ENCODE data around the gene NR5A1.
A peak's percentile ranks its signal among the peaks of the same experiment; 100 is the strongest.

The NR5A1 gene

DNA sequence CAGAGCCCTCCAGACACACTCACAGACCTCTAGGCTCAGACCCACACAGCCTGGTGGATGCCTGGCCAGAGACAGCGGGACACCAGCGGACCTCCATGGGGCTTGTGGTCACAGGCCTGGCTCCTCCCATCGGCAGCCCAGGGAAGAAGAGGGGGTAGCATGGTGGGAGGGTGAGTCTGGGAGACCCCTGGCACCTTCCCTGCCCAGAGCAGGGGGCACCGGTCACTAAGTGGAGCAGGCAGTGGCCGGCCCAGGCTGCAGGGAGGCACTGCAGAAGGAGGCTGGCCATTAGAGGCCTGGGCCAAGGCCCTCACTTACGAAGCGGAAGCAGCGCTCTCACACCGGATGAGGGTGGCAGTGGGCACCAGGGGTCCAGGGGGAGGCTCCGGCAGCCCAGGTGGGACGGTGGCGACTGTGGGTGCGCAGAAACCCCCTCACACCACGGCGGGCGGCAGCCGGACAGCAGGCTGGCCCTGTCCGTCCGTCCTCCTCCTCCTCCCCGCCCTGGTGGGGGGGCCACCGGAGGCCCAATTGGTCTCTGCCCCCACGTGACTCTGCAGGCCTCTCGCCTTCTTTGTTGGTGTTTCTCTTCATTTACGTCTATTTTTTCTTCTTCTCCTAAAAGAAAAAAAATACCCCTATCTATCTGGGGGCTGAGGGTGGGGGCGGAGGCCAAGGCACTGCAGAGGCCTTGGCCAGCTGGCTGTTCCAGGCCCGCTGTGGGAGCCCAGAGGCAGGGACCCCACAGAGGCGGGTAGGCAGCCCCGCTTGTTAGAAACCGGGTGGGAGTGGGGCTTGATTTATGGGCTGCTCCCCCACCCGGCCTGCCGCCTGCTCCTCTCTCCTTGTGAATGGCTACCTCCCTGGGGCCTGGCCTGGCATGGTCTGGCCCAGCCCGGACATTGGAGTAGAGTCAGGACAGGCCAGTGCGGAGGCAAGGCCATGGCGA is at the start of gene NR5A1:
TSS of gene NR5A1 (minus strand) at position 469 of the 949 bp plus-strand sequence. CDS start 4,004 bp downstream, outside the sequence.
- DNase-seq (ENCODE audit: low spot score), result no peak

DNA sequence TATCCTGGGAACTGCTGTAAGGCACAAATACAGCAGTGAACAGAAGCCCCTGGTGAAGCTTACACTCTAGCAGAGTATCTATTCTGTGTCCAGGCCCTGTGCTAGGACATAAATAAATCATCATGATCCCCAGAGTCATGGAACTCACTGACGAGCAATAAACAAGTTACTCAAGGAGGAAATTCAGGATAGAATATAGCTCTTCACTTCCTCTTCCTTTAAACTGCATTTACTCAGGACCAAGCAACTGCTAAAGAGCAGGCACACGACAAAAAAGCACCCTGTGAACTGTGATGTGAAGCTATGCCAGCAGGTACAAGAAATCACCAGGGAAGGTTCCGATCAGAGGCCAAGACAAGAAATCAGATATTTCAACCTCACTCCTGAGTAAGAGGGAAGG is 47.8 kb upstream of the NR5A1 start:
- no peak for DNase-seq (ENCODE audit: low spot score)

DNA sequence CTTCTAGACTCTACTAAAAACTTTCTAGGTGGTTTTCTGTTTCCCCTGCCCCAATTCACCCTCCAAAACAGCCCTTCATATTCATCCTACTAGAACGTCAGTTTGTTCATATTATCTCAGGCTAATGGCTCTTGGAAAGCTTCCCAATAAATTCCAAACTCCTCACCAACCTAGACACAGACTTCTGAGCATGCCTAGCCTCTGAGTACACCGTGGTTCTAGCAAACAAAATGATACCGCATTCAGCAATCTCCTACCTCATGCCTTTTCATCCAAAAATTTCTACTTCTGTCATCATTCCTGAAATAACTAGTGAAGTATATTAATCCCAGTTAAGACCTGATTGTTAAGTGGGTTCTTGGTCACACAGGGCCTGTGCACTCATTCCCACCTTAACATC is 46.5 kb upstream of the NR5A1 start:
- DNase-seq (ENCODE audit: low spot score), result no peak

DNA sequence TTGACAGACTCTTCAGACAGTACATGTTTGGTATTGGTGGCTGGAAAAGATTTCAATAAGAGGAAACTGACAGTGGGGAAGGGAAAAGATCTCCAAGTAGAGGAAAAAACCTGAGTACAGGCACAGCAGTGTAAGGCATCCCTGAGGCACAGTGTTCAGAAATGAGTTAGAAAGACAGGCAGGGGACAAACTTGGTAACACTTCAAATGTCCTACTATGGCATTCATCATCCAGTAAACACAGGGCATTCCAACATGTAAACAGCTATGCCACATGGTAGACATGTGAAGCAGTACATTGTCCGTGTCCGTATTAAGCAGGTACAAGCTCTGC is 45.0 kb upstream of the NR5A1 start:
- no peak for DNase-seq (ENCODE audit: low spot score)

DNA sequence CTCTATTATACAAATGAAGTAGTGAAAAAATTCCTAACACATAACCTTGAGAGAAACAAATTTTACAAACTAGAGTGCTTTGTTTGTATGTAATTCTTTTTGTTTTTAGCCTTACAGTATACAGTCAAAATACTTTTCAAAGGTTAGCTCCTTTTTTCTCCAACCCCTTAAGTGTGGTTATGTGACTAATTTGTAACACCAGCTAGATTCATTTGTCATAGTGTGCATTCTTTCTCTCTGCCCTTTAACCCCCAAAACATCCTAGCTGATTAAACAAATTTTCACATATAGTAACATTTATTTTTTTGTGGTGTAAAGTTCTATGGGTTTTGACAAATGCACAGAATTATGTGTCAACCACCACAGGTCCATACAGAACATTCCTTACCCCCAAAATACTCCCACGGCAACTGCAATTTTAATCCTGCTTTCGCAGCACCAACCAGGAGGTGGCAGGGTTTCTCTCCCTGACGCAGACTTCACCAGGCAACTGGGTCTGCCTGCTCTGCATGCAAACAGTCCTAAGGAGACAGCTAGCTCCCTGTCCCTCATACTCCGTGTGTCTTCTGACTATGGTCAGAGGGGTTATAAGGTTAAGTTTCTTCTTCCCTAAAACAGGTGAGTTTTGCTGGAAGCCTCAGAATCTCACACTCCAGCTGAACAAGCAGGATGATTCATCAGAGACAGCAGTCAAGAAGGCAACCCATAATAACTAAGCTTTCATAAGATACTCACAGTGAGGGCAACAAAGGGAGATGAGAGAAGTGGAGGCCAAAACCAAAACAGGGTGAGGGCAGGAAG is 44.5 kb upstream of the NR5A1 start:
- peak; percentile 76 for DNase-seq (ENCODE audit: low spot score)

DNA sequence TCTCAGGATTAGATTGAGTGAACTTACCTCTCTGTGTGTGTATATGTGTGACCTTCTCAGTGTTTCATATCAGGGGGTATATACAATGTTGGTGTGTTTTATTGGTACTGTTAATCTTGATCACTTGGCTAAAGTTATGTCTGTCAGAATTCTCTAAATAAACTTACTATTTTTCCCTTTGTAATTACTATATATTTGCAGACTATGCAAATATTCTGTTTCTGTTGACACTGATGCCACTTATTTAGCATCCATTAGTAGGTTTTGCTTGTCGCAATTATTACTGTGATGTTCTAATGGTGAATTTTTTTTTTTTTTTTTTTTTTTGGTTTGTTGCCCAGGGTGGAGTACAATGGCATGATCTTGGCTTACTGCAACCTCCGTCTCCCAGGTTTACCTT is 42.9 kb upstream of the NR5A1 start:
- no peak for DNase-seq (ENCODE audit: low spot score)

DNA sequence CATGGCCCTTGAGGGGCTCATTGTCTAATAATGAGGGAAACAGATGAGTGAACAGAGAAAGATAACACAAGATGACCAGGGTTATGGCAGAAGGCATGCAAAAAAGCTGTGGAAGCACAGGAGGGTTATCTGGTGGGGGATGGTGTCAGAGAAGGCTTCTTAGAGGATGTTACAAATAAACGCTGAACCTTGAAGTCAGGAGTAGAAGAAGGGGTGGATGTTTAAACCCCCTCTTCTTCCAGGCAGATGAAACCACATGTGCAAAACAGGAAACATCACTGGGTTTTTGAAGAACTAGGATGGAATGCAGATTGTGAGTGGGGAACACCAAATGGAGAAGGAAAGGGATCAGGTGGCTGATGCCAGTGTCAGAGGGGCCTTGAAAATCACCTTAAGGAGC is 41.8 kb upstream of the NR5A1 start:
- no peak for DNase-seq (ENCODE audit: low spot score)

DNA sequence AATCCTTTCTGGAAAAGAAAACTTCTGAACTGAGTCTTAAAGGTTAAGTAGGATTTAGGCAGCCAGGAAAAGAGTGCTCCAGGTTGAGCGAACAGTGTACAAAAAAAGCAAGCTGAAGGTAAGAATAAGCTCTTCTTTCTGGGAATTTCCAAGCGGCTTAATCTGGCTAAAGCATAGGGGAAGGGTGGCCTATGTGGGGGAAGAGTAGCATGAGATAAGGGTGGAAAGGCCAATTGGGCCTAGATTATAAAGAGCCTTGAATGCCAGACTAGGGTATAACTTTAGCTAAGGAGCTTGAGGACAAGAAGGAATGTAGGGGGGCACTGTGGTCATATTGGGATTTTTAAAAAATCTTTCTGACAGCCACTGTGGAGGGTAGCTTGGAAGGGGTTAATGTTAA is 37.3 kb upstream of the NR5A1 start:
- no peak for DNase-seq (ENCODE audit: low spot score)

DNA sequence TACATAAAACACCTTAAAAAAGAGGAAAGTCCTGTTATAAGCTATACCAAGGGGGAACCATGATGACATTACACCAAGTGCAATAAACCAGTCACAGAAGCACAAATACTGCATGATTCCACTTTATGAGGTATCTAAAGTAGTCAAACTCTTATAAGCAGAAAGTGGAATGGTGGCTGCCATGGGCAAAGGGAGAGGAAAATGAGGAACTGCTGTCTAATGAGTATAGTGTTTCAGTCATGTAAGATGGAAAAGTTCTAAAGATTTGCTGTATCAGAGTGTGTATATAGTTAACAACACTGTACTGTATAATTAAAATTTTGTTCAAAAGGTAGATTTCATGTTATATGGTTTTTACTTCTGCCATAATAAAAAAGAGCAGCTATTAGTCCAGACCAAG is 34.6 kb upstream of the NR5A1 start:
- DNase-seq (ENCODE audit: low spot score), result no peak

DNA sequence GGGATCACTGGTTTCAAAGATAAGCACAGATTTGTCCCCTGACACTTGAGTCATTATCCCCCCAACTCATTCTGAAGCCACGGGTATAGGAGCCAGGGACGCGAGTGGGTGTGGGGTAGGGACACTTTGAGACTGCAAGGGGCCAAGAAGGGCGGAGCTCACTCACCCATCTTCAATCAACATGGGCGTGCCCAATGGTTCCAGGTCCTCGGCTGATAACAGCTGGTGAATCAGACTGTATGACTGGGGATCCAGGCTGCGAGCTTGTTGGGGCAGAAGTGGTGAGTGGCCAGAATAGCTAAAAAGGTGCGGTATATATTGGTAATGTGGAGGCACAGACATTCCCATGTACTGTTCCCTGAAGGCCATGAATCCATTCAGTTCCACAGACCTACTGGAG is 30.7 kb upstream of the NR5A1 start:
- no peak for DNase-seq (ENCODE audit: low spot score)

DNA sequence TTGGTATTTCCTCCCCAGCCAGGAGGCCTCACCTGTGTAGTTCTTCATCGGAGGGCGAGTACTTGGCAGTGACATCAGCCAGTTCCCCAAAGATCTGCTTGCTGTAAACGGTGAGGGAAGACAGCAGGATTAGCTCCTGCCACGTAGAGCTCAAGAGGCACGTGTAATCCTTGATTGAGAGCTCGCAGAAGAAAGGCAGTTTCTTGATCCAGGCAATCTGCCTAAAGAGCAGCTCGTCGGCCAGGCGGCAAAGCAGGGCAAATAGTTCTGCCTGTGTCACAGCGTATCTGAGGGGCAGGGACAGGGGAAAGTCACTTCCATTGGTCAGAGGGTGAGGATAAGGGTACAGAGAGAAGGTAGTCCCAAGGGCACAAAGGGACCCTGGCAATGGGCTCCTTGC is 28.6 kb upstream of the NR5A1 start:
- no peak for DNase-seq (ENCODE audit: low spot score)

DNA sequence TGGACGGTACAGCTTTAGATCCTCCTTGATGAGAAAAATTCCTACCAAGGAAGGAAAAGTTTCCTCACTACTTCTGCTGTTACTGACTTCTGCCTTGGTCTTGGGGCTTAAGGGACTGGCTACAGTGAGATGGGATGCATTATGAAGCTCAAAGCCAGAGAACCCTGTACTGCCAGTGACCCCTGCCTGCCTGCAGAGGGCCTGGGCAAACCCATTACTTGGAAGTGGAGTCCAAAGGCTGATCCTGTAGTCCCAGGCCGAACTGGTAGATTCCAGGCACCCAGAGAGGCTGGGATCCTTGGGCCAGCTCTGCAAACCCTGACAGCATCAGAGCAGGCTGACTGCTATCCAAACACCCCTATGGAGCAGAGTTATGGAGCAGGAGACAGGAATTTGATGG is 25.7 kb upstream of the NR5A1 start:
- no peak for DNase-seq (ENCODE audit: low spot score)

DNA sequence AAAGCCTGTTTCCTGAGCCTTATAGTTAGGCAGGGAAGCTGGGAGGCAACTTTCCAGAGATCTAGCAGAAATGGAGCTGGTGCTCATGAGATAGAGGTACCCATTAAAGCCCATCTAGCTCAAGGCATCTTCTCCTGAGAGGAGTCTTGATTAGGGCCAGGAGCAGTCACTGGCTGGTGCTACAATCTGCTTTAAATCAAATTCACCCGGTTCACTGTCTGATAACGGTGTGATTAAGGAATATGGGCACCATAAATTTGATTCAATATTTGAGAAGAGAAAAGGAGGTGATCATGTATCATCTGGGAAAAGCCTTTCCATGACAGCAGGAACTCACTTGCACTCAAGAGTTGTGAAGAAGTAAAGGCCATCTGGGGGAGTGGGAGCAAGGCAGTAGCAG is 23.9 kb upstream of the NR5A1 start:
- no peak for DNase-seq (ENCODE audit: low spot score)

DNA sequence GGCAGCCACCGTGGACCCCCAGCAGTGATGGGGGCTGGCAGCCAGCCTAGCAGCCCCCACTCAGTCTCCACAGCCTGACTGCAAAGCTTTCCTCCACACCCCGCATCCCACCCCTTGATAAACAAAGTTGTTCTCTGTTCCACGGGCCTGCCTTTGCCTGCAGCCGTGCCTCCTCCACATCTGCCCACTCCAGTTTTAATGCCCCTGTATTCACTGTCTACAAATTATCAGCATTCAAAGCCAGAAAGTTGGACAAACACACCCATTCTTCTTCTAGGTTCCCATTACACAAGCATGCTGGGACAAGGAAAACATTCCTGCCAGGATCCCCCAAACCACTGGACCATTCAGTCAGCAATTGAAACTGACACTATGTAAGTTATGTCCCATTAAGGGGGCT is 23.0 kb upstream of the NR5A1 start:
- no peak for DNase-seq (ENCODE audit: low spot score)

DNA sequence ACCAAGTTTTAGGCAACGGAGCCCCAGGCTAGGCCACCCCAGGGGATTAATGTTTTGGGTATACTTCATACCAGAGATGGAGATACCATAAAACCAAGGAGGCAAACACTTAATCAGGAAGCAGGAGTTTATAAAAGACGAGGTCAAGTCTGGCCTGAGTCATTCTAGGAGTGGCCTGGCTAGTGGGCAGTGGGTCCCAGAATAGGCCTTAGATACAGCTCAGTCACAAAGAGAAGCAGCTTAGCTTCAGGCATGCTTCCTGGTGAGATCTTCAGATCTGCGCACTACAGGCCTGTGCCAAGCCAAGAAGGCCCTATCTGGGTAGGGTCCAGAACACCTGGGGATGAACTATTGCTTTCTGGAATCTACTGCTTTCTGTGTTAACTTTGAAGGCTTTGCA is 20.6 kb upstream of the NR5A1 start:
- no peak for DNase-seq (ENCODE audit: low spot score)

DNA sequence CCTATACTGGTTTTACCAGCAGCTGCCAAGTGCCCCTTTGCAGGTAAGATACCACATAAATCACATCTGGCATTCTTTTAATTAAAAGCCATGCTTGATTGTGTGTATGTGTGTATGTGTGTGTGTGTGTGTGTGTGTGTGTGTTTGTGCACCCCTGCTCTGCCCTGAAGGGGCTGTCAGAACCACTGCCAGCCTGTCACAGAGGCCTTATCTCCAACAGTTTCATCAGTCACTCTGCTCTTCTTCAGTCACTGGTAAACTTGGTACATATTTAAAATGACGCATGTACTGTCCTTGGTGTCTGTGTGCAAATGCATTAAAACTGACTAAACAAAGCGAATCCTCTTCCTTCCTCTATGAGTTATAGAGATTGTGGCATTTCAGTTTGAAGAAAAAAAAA is 19.0 kb upstream of the NR5A1 start:
- no peak for DNase-seq (ENCODE audit: low spot score)

DNA sequence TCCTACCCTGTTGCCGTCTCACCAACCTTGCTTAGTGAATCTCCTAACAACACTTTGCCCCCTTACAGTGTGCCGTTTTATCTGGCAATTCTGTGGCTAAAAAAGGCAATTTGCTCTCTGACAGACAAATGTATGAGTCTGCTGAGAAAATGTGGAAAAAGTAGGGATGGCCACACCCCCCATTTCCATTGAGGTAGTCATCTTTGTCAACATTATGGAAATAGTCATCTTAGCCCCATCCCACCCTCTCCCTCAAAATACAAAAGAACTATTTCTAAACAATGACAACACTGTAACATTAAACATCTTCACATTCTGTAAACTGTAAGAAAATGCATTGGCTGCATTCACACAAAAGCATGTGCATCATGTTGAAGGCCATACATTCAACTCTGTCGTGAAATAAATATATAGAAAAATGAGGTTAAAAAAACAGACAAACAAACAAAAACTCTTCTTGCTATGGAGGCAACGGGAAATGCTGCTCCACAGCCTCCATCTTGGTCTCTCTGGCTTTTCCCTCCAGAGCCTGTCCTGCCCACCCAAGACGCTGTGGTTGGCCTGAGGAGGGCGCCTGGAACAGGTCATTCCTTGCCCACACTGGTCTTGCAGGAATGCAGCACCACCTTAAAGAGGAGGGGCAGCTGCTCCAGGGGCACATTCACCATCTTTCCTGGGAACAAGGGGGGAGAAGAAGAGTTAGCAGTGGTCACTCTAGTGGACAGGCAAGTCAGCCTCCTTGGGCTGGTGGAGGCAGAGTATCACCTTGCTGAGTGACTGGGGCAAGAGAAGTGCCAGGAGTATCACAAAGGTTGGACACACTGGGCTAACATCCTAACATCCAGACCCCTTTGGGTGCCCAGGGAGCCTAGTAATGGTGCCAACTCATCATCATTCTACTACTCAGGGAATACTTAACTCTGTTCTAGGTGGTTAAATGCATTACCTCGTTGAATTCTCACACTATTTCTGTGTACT is 15.2 kb upstream of the NR5A1 start:
- no peak for DNase-seq (ENCODE audit: low spot score)

DNA sequence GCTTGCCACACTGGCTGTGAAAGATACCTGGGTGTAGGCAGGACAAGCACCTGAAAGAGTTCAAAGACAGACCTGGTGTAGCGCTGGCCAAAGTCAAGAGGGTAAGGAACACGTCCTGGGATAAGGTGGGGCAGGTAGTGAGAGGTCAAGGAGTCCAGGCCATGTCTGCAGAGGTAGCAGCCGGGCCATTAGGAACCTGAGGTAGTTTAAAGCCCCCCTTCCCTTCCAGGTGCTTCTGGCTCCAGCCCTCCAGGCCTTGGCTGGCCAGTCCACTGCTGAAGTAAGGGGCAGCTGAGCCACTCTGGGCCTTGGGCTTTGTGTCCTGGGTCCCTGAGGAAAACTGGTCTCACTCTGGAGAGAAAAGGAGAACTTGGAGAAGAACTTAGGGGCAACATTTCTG is 13.9 kb upstream of the NR5A1 start:
- DNase-seq (ENCODE audit: low spot score), result no peak

DNA sequence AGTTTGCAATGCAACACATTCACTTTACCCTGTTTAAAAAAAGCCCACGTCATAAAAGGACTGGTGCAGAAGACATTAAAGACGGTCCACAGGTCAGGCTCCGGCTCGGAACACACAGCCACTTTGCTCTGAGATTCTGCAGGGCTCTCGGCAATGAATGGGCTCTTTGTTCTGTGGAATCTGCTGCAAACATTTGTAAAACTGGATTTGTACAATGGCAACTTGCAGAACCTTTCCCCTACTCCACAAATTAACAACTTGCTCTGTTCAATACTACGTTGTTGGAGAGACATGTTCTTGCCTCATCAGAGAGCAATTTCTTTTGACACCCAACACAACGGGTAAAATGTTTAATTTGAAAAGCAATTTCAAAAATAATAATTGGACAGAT is 13.0 kb upstream of the NR5A1 start:
- peak; percentile 79 for DNase-seq (ENCODE audit: low spot score)

DNA sequence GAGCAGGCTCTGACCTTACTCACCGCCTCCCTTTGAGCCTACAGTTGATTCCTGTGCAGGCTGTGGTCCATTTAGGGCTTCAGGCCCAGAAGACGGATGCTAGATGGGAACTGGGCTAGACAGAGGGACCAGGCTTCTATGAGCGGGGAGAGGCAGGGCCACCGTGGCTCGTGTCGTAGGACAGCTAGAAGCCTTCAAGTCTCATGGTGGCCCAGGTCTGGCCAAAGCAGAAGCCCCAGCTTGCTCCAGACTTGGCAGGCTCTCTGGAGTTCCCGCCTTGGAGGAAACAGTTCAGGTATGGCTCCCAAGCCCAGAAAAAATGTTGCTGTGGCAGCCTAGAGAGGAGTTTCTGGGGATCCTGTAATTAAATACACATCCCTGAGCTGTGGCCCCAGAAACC is 10.9 kb upstream of the NR5A1 start:
- no peak for DNase-seq (ENCODE audit: low spot score)

DNA sequence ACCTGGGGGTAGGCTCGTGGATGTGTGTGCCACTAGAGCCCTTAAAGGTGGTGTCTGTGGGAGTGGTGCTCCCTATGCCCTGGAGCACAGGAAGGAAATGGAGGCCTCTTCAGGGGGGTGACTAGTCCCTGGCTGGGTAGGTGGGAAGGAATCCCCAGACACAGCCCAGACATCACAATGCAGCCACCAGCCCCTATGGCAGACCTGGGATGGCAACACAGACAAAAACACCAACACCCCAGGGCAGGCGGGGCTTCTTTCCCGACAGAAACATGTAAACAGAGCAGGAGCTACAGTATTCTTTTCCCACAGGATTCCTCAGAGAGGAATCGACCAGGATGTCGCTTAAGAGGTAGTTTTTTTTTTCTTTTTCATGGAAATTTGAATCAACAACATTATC is 10.4 kb upstream of the NR5A1 start:
- DNase-seq (ENCODE audit: low spot score), result no peak

DNA sequence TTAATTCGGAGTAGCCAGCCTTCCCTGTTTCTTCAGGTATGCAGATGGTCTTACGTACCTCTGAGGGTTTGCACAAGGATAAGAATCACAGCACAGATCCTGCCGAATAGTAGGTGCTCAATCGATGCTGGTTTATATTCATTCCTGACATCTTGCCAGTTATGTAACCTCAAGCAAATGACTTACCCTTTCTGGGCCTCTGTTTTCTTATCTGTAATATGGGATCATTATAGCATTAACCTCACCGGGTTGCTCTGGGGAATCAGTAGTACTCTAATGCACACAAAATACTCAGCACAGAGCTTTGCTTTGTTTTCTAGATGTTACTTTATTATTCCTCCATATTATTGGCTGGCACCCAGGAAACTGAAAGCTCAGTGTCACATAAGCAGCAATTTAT is 7.7 kb upstream of the NR5A1 start:
- DNase-seq (ENCODE audit: low spot score), result no peak
